ENCODE measurements around the gene ZMYND8. TPM values are rescaled to one million over a fixed set of nuclear protein-coding genes. Genes with fewer than 3 reads are reported as not detected.

The ZMYND8 gene
- polyA plus RNA-seq, 3 donors, result 1.4 to 13.8 (median 5.8) TPM

GRCh38 chr20:47358039-47358671 is 1.7 kb upstream of the ZMYND8 start:
- peaks cover 5% of the 10 kb centered on the region in 2 donors for H3K36me3 Mint-ChIP-seq
- Histone ChIP-seq H3K4me1 (ENCODE audit: control insufficient read depth in 1 of 2, insufficient read depth in 2 of 2, low read length in 2 of 2) (peaks cover 92 to 93% of the 10 kb centered on the region in 2 donors), H3K36me3 (replicated peaks in 1 of 2; ENCODE audit: control insufficient read depth in 1 of 2, insufficient read depth in 2 of 2, low read length in 2 of 2) (no peaks in the 10 kb centered on the region), H3K27ac (ENCODE audit: low read depth in 1 of 2, low read length in 2 of 2) (peak overlapping the region; percentile 91 to 96), H3K27me3 (ENCODE audit: control insufficient read depth in 2 of 2, insufficient read depth in 2 of 2, low read length in 2 of 2) (no peaks in the 10 kb centered on the region), H3K9ac (ENCODE audit: insufficient read depth, low read length, poor library complexity, severe bottlenecking) (peak overlapping the region; percentile 82), H4K20me1 (ENCODE audit: insufficient read depth, low read length) (no peaks in the 10 kb centered on the region), H3K9me3 (replicated peaks in 1 of 2; ENCODE audit: control insufficient read depth in 1 of 2, insufficient read depth in 1 of 2, low read length in 2 of 2) (no peaks in the 10 kb centered on the region), H3K79me2 (ENCODE audit: insufficient read depth, low read length) (peaks cover 34% of the 10 kb centered on the region), H3K4me2 (replicated peaks; ENCODE audit: extremely low read depth, low read length, poor library complexity, severe bottlenecking) (peak overlapping the region; percentile 80), H3K4me3 (replicated peaks in 1 of 3; ENCODE audit: low read depth in 2 of 3, low read length in 3 of 3) (peak overlapping the region in 1 of 3 experiments; percentile 71), H2AFZ (ENCODE audit: insufficient read depth, low read depth, low read length, poor library complexity, severe bottlenecking) (peak overlapping the region; percentile 98)
- DNase-seq, result no peak
- intact Hi-C loops (cut with micrococcal nuclease), result loop anchor here in 1 of 2 donors (10.0 kb wide), 1 partner anchor 417 kb away; no protein-coding TSS in a partner anchor
- peak overlapping the region; percentile 67 to 79 for H3K4me3 Mint-ChIP-seq
- H3K27me3 Mint-ChIP-seq (ENCODE audit: low read depth in 3 of 3), result peaks cover 0 to 1% (median 0%) of the 10 kb centered on the region in 3 donors
- H3K4me1 Mint-ChIP-seq, result peaks cover 69% of the 10 kb centered on the region
- peak overlapping the region; percentile 94 to 98 (median 97) for H3K27ac Mint-ChIP-seq
- 69% methylated on average over 10 of the region's 15 CpGs for WGBS (ENCODE audit: insufficient coverage)
- TF ChIP-seq, protein P1, sequence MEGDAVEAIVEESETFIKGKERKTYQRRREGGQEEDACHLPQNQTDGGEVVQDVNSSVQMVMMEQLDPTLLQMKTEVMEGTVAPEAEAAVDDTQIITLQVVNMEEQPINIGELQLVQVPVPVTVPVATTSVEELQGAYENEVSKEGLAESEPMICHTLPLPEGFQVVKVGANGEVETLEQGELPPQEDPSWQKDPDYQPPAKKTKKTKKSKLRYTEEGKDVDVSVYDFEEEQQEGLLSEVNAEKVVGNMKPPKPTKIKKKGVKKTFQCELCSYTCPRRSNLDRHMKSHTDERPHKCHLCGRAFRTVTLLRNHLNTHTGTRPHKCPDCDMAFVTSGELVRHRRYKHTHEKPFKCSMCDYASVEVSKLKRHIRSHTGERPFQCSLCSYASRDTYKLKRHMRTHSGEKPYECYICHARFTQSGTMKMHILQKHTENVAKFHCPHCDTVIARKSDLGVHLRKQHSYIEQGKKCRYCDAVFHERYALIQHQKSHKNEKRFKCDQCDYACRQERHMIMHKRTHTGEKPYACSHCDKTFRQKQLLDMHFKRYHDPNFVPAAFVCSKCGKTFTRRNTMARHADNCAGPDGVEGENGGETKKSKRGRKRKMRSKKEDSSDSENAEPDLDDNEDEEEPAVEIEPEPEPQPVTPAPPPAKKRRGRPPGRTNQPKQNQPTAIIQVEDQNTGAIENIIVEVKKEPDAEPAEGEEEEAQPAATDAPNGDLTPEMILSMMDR (IDR thresholded peaks at IDR 0.05), result no peak
- no peaks in the 10 kb centered on the region for H3K9me3 Mint-ChIP-seq

GRCh38 chr20:47357296-47358038 is 968 bp upstream of the ZMYND8 start:
- peak overlapping the region; percentile 67 to 79 for H3K4me3 Mint-ChIP-seq
- Histone ChIP-seq H4K20me1 (ENCODE audit: insufficient read depth, low read length) (no peaks in the 10 kb centered on the region), H3K4me3 (replicated peaks in 1 of 3; ENCODE audit: low read depth in 2 of 3, low read length in 3 of 3) (peak overlapping the region in 1 of 3 experiments; percentile 71), H3K4me1 (ENCODE audit: control insufficient read depth in 1 of 2, insufficient read depth in 2 of 2, low read length in 2 of 2) (peaks cover 93 to 94% of the 10 kb centered on the region in 2 donors), H3K79me2 (ENCODE audit: insufficient read depth, low read length) (peaks cover 41% of the 10 kb centered on the region), H3K9me3 (replicated peaks in 1 of 2; ENCODE audit: control insufficient read depth in 1 of 2, insufficient read depth in 1 of 2, low read length in 2 of 2) (no peaks in the 10 kb centered on the region), H2AFZ (ENCODE audit: insufficient read depth, low read depth, low read length, poor library complexity, severe bottlenecking) (peak overlapping the region; percentile 98), H3K4me2 (replicated peaks; ENCODE audit: extremely low read depth, low read length, poor library complexity, severe bottlenecking) (peak overlapping the region; percentile 80), H3K27me3 (ENCODE audit: control insufficient read depth in 2 of 2, insufficient read depth in 2 of 2, low read length in 2 of 2) (no peaks in the 10 kb centered on the region), H3K36me3 (replicated peaks in 1 of 2; ENCODE audit: control insufficient read depth in 1 of 2, insufficient read depth in 2 of 2, low read length in 2 of 2) (no peaks in the 10 kb centered on the region), H3K27ac (ENCODE audit: low read depth in 1 of 2, low read length in 2 of 2) (peak overlapping the region; percentile 91 to 96), H3K9ac (ENCODE audit: insufficient read depth, low read length, poor library complexity, severe bottlenecking) (peak overlapping the region; percentile 82)
- H3K36me3 Mint-ChIP-seq, result peaks cover 4 to 5% of the 10 kb centered on the region in 2 donors
- peak overlapping the region; percentile 94 to 98 (median 97) for H3K27ac Mint-ChIP-seq
- TF ChIP-seq, protein P1 (IDR thresholded peaks at IDR 0.05), result no peak
- peaks cover 63% of the 10 kb centered on the region for H3K4me1 Mint-ChIP-seq
- intact Hi-C loops (cut with micrococcal nuclease), result loop anchor here in 1 of 2 donors (10.0 kb wide), 1 partner anchor 417 kb away; no protein-coding TSS in a partner anchor
- WGBS (ENCODE audit: insufficient coverage), result 3% methylated on average over 21 of the region's 29 CpGs
- DNase-seq, result peak; percentile 65 to 75 (median 75)
- peaks cover 0 to 2% (median 0%) of the 10 kb centered on the region in 7 donors for H3K9me3 Mint-ChIP-seq
- peaks cover 0 to 1% (median 0%) of the 10 kb centered on the region in 3 donors for H3K27me3 Mint-ChIP-seq (ENCODE audit: low read depth in 3 of 3)

Data from CD14-positive monocyte (primary cell).